ENCODE measurements around the gene RRAD. TPM values are rescaled to one million over a fixed set of nuclear protein-coding genes. Genes with fewer than 3 reads are reported as not detected.

The RRAD gene
- total RNA-seq, 1 experiment from 2014 or later, result 2.8 TPM

DNA sequence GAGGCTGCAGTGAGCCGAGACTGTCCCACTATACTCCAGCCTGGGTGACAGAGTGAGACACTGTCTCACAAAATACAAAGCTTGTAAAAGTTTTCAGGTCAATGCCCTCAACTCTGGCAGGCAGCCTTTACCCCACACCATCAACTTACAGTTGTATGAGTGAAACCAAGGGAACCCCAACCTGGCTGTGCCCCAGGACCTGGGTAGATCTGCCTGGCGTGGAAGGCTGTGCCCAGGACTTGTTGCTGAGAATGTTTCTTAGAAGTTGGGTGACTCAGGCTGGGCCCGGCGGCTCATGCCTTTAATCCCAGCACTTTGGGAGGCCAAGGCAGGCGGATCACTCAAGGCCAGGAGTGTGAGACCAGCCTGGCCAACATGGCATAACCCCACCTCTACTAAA lies 43.5 kb upstream of the RRAD start:
- Histone ChIP-seq H3K9ac (ENCODE audit: low read length) (no peak overlapping the region), H3F3A (ENCODE audit: low read length, unreplicated experiment) (no peaks in the 10 kb centered on the region), H3K4me2 (ENCODE audit: low read length) (no peak overlapping the region), H3K79me2 (ENCODE audit: low read length) (no peaks in the 10 kb centered on the region), H3K9me3 (ENCODE audit: low read length) (no peaks in the 10 kb centered on the region), H3K9me2 (replicated peaks; ENCODE audit: low read length) (no peaks in the 10 kb centered on the region), H3K4me3 (ENCODE audit: low read length) (no peak overlapping the region), H3K4me1 (ENCODE audit: insufficient read depth, low read length) (no peaks in the 10 kb centered on the region), H2AFZ (ENCODE audit: low read length) (no peak overlapping the region), H3K36me3 (ENCODE audit: low read depth, low read length) (no peaks in the 10 kb centered on the region), H3K27ac (ENCODE audit: low read length) (no peak overlapping the region), H3K27me3 (ENCODE audit: low read length) (no peaks in the 10 kb centered on the region), H4K20me1 (ENCODE audit: low read length) (no peaks in the 10 kb centered on the region)
- no peak for TF ChIP-seq EZH2 (IDR thresholded peaks at IDR 0.05; ENCODE audit: low read length, unreplicated experiment)
- TF ChIP-seq, protein P1, sequence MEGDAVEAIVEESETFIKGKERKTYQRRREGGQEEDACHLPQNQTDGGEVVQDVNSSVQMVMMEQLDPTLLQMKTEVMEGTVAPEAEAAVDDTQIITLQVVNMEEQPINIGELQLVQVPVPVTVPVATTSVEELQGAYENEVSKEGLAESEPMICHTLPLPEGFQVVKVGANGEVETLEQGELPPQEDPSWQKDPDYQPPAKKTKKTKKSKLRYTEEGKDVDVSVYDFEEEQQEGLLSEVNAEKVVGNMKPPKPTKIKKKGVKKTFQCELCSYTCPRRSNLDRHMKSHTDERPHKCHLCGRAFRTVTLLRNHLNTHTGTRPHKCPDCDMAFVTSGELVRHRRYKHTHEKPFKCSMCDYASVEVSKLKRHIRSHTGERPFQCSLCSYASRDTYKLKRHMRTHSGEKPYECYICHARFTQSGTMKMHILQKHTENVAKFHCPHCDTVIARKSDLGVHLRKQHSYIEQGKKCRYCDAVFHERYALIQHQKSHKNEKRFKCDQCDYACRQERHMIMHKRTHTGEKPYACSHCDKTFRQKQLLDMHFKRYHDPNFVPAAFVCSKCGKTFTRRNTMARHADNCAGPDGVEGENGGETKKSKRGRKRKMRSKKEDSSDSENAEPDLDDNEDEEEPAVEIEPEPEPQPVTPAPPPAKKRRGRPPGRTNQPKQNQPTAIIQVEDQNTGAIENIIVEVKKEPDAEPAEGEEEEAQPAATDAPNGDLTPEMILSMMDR (conservative IDR thresholded peaks at IDR 0.05; ENCODE audit: low read depth, low read length), result no peak
- intact Hi-C loops (cut with micrococcal nuclease), result no loop called here
- no peak for DNase-seq
- no TSS peak for BruUV-seq (replicated peaks)
- POLR2A ChIA-PET (ENCODE audit: unreplicated experiment), result no interaction called here
- CTCF ChIA-PET, result no interaction called here
- no peak for ATAC-seq

DNA sequence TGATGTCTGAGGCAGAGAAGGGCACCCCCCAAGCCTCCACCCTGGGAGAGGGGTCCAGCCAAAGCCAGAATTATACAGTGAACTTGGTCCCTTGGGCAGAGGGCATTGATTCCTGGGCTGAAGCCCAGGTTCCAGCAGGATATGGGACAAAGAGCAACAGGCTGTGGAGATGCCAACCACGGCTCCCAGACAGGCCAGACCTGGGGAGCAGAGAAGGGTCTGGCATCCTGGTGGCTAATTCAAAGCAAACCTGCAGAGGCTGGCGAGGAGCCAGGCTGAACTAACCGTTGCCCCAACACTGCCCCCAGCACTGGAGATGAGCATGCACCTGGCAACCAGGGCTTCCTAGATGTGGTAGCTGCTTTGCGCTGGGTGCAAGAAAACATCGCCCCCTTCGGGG lies 38.7 kb upstream of the RRAD start:
- no peak for TF ChIP-seq EZH2phosphoT487 (IDR thresholded peaks at IDR 0.05; ENCODE audit: borderline replicate concordance, low read length)
- TF ChIP-seq, protein P1 (conservative IDR thresholded peaks at IDR 0.05; ENCODE audit: low read depth, low read length), result no peak
- TF ChIP-seq EZH2 (IDR thresholded peaks at IDR 0.05; ENCODE audit: low read length, unreplicated experiment), result no peak
- H3K27me3 ChIP-seq (ENCODE audit: low read length), result no peaks in the 10 kb centered on the region
- H3K9me3 ChIP-seq (ENCODE audit: low read length), result no peaks in the 10 kb centered on the region
- H3F3A ChIP-seq (ENCODE audit: low read length, unreplicated experiment), result no peaks in the 10 kb centered on the region
- intact Hi-C loops (cut with micrococcal nuclease), result no loop called here
- H4K20me1 ChIP-seq (ENCODE audit: low read length), result no peaks in the 10 kb centered on the region
- no peaks in the 10 kb centered on the region for H3K9me2 ChIP-seq (replicated peaks; ENCODE audit: low read length)
- H3K4me1 ChIP-seq (ENCODE audit: insufficient read depth, low read length), result no peaks in the 10 kb centered on the region
- no peaks in the 10 kb centered on the region for H3K79me2 ChIP-seq (ENCODE audit: low read length)
- no TSS peak for BruUV-seq (replicated peaks)
- H2AFZ ChIP-seq (ENCODE audit: low read length), result no peak overlapping the region
- H3K4me3 ChIP-seq (ENCODE audit: low read length), result no peak overlapping the region
- ChIA-PET CTCF (no interaction called here), POLR2A (ENCODE audit: unreplicated experiment) (no interaction called here)
- ATAC-seq (no peak), DNase-seq (no peak)
- H3K9ac ChIP-seq (ENCODE audit: low read length), result no peak overlapping the region
- no peak overlapping the region for H3K27ac ChIP-seq (ENCODE audit: low read length)
- no peak overlapping the region for H3K4me2 ChIP-seq (ENCODE audit: low read length)
- H3K36me3 ChIP-seq (ENCODE audit: low read depth, low read length), result no peaks in the 10 kb centered on the region

DNA sequence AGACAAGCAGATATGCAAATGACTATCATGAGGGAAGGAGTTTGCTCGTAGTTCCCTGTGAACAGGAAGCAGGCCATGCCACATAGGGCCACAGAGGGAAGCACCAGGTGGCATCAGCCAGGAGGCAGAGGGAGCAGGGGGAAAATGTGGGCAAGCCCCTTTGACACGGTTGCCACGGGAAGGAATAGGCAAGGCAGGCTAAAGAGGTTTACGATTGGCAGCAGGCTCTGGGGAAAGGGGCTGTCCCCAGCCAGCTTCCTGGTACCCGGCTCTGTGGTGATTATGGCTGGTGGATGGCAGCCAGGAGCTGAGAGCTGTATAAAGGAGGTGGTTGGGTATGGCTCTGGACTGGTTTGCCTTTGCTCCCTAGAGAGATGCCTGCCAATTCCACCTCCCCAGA lies 36.6 kb upstream of the RRAD start:
- Histone ChIP-seq H3K9me2 (replicated peaks; ENCODE audit: low read length) (no peaks in the 10 kb centered on the region), H3K79me2 (ENCODE audit: low read length) (no peaks in the 10 kb centered on the region), H4K20me1 (ENCODE audit: low read length) (no peaks in the 10 kb centered on the region), H3K27me3 (ENCODE audit: low read length) (no peaks in the 10 kb centered on the region), H3K4me1 (ENCODE audit: insufficient read depth, low read length) (no peaks in the 10 kb centered on the region), H3K36me3 (ENCODE audit: low read depth, low read length) (no peaks in the 10 kb centered on the region), H2AFZ (ENCODE audit: low read length) (no peak overlapping the region), H3K4me2 (ENCODE audit: low read length) (no peak overlapping the region), H3F3A (ENCODE audit: low read length, unreplicated experiment) (no peaks in the 10 kb centered on the region), H3K4me3 (ENCODE audit: low read length) (no peak overlapping the region), H3K27ac (ENCODE audit: low read length) (no peak overlapping the region), H3K9me3 (ENCODE audit: low read length) (no peaks in the 10 kb centered on the region), H3K9ac (ENCODE audit: low read length) (no peak overlapping the region)
- intact Hi-C loops (cut with micrococcal nuclease), result no loop called here
- ChIA-PET POLR2A (ENCODE audit: unreplicated experiment) (no interaction called here), CTCF (no interaction called here)
- DNase-seq (no peak), ATAC-seq (no peak)
- TF ChIP-seq EZH2 (IDR thresholded peaks at IDR 0.05; ENCODE audit: low read length, unreplicated experiment), result no peak
- TF ChIP-seq, protein P1 (conservative IDR thresholded peaks at IDR 0.05; ENCODE audit: low read depth, low read length), result no peak
- no peak for TF ChIP-seq EZH2phosphoT487 (IDR thresholded peaks at IDR 0.05; ENCODE audit: borderline replicate concordance, low read length)
- BruUV-seq (replicated peaks), result no TSS peak
